CD14-positive monocyte (primary cell): ENCODE data around the gene GTF3C1. TPM values are rescaled to one million over a fixed set of nuclear protein-coding genes. Genes with fewer than 3 reads are reported as not detected.
A peak's percentile ranks its signal among the peaks of the same experiment; 100 is the strongest.

Source experiments
- DNase-seq, 3 donors: peaks; one replicate each; pipeline ENCODE4 v3.0.0-alpha.2; 2011 to 2022
- H2AFZ ChIP-seq: 2 replicates; pipeline ENCODE4 v1.6.0; 2012; ENCODE audit warnings: mild to moderate bottlenecking, low read depth, low read length, inconsistent platforms; ENCODE audit not compliant: insufficient read depth, poor library complexity, severe bottlenecking
- H3K27ac ChIP-seq, 2 donors: 1 replicate in 1 of 2; 2 replicates in 1 of 2; pipeline ENCODE4 v1.5.1; 2012 to 2013; ENCODE audit warnings: low read length in 2 of 2, control low read depth in 1 of 2, inconsistent platforms in 1 of 2, low read depth in 1 of 2, mild to moderate bottlenecking in 1 of 2
- H3K27me3 ChIP-seq, 2 donors: one replicate each; pipeline versions ENCODE4 v1.6.0 to v1.6.1; 2011 to 2013; ENCODE audit warnings: low read length in 2 of 2; ENCODE audit not compliant: control insufficient read depth in 2 of 2, insufficient read depth in 2 of 2
- H3K36me3 ChIP-seq, 2 donors: replicated peaks in 1 of 2; 1 replicate in 1 of 2; 2 replicates in 1 of 2; pipeline versions ENCODE4 v1.5.1 to v1.6.1; 2012 to 2013; ENCODE audit warnings: low read length in 2 of 2, control low read depth in 1 of 2, inconsistent platforms in 1 of 2, mild to moderate bottlenecking in 1 of 2; ENCODE audit not compliant: insufficient read depth in 2 of 2, control insufficient read depth in 1 of 2
- H3K4me1 ChIP-seq, 2 donors: 1 replicate in 1 of 2; 2 replicates in 1 of 2; pipeline versions ENCODE4 v1.5.1 to v1.6.1; 2012 to 2013; ENCODE audit warnings: low read length in 2 of 2, control low read depth in 1 of 2, inconsistent platforms in 1 of 2, mild to moderate bottlenecking in 1 of 2, moderate library complexity in 1 of 2; ENCODE audit not compliant: insufficient read depth in 2 of 2, control insufficient read depth in 1 of 2
- H3K4me2 ChIP-seq: replicated peaks from 2 replicates; pipeline ENCODE3; 2012; ENCODE audit warnings: low read length, moderate library complexity, mild to moderate bottlenecking; ENCODE audit not compliant: poor library complexity, severe bottlenecking; ENCODE audit errors: extremely low read depth
- H3K4me3 ChIP-seq, 3 experiments: fragments of 200-600 bp in 1 of 3; sonication (generic) in 1 of 3; replicated peaks in 1 of 3; 1 replicate in 2 of 3; 2 replicates in 1 of 3; pipeline ENCODE4 v1.5.1; 2011 to 2013; ENCODE audit warnings: low read length in 3 of 3, mild to moderate bottlenecking in 3 of 3, control low read depth in 2 of 3, low read depth in 2 of 3, inconsistent platforms in 1 of 3, moderate library complexity in 1 of 3
- H3K79me2 ChIP-seq: 2 replicates; pipeline ENCODE4 v1.6.0; 2012; ENCODE audit warnings: mild to moderate bottlenecking, control low read depth, inconsistent platforms, low read length, moderate library complexity; ENCODE audit not compliant: insufficient read depth
- H3K9ac ChIP-seq: 2 replicates; pipeline ENCODE4 v1.6.0; 2017; ENCODE audit warnings: low read length, mild to moderate bottlenecking; ENCODE audit not compliant: insufficient read depth, poor library complexity, severe bottlenecking
- H3K9me3 ChIP-seq, 2 donors: replicated peaks in 1 of 2; 1 replicate in 1 of 2; 2 replicates in 1 of 2; pipeline versions ENCODE4 v1.5.1 to v1.6.1; 2012 to 2013; ENCODE audit warnings: low read length in 2 of 2, control low read depth in 1 of 2; ENCODE audit not compliant: control insufficient read depth in 1 of 2, insufficient read depth in 1 of 2
- H4K20me1 ChIP-seq: 2 replicates; pipeline ENCODE4 v1.6.0; 2012; ENCODE audit warnings: mild to moderate bottlenecking, low read length, control low read depth, moderate library complexity; ENCODE audit not compliant: insufficient read depth
- H3K27ac Mint-ChIP-seq, 7 donors: one replicate each; pipeline ENCODE4 v1.8.0; 2020; ENCODE audit warnings: mild to moderate bottlenecking in 7 of 7, mixed read lengths in 7 of 7, moderate library complexity in 6 of 7, inconsistent platforms in 2 of 7
- H3K27me3 Mint-ChIP-seq, 3 donors: one replicate each; pipeline ENCODE4 v1.8.0; 2021 to 2022; ENCODE audit warnings: low read depth in 3 of 3, mild to moderate bottlenecking in 3 of 3, mixed read lengths in 3 of 3, moderate library complexity in 3 of 3, inconsistent platforms in 1 of 3
- H3K36me3 Mint-ChIP-seq, 2 donors: one replicate each; pipeline ENCODE4 v1.8.0; 2020; ENCODE audit warnings: mixed read lengths in 2 of 2, inconsistent platforms in 1 of 2, mild to moderate bottlenecking in 1 of 2
- H3K4me1 Mint-ChIP-seq: one replicate; pipeline ENCODE4 v1.8.0; 2020; ENCODE audit warnings: mild to moderate bottlenecking, mixed read lengths
- H3K4me3 Mint-ChIP-seq, 2 donors: one replicate each; pipeline ENCODE4 v1.8.0; 2020; ENCODE audit warnings: mild to moderate bottlenecking in 2 of 2, mixed read lengths in 2 of 2, moderate library complexity in 1 of 2
- H3K9me3 Mint-ChIP-seq, 7 donors: one replicate each; pipeline ENCODE4 v1.8.0; 2020 to 2022; ENCODE audit warnings: mixed read lengths in 7 of 7, mild to moderate bottlenecking in 6 of 7, moderate library complexity in 6 of 7, inconsistent platforms in 2 of 7
- CTCF ChIP-seq: fragments of 200-600 bp; IDR thresholded peaks from one replicate; pipeline ENCODE4 v1.8.0; 2022; ENCODE audit warnings: antibody characterized with exemption, mild to moderate bottlenecking
- WGBS: methylation state at CpG from one replicate; pipeline ENCODE4 v1.1.5; 2013; ENCODE audit warnings: missing lambda C conversion rate; ENCODE audit not compliant: insufficient coverage; 5-methylcytosine and 5-hydroxymethylcytosine counted together
- intact Hi-C, 2 donors: fragments of 100-400 bp; cut with micrococcal nuclease; formaldehyde crosslinking; loops; one replicate each; pipeline versions ENCODE4 v1.15.0 to v1.15.1; 2023
- polyA plus RNA-seq, 3 donors: library from polyadenylated mRNA; depleted of rRNA in 1 of 3; unstranded in 2 of 3; stranded (reverse) in 1 of 3; fragments of 300-500 nt in 2 of 3; fragments of >200 nt in 1 of 3; fragmentation: Illumina TruSeq in 2 of 3; gene quantifications; 1 replicate in 2 of 3; 2 replicates in 1 of 3; pipeline ENCODE4 v1.2.3, GENCODE V29; 2012 to 2021

GTF3C1 gene
- polyA plus RNA-seq, 3 donors, result 7.0 to 22.0 (median 12.8) TPM

- H3K36me3 Mint-ChIP-seq, result peaks cover 0 to 3% of the 10 kb centered on the region in 2 donors
- H4K20me1 ChIP-seq, result no peaks in the 10 kb centered on the region
- no peaks in the 10 kb centered on the region for H3K79me2 ChIP-seq
- DNase-seq, result peak; percentile 70 to 80 (median 71)
- H3K27ac ChIP-seq, result peak overlapping the region in 1 of 2 donors; percentile 37
- no peak overlapping the region for H2AFZ ChIP-seq
- peak overlapping the region in 1 of 2 donors; percentile 57 for H3K4me3 Mint-ChIP-seq
- H3K36me3 ChIP-seq, result no peaks in the 10 kb centered on the region
- intact Hi-C loops, result loop anchor here in 1 of 2 donors (2.0 kb wide), 1 partner anchor 24 kb away; the partner anchor contains the start of gene IL21R
- peaks cover 23 to 30% of the 10 kb centered on the region in 2 donors for H3K4me1 ChIP-seq
- peaks cover 6 to 29% (median 14%) of the 10 kb centered on the region in 7 donors for H3K9me3 Mint-ChIP-seq
- H3K4me3 ChIP-seq, result no peak overlapping the region
- peaks cover 0 to 15% of the 10 kb centered on the region in 2 donors for H3K9me3 ChIP-seq
- H3K27me3 Mint-ChIP-seq, result peaks cover 15 to 20% (median 17%) of the 10 kb centered on the region in 3 donors
- peaks cover 32% of the 10 kb centered on the region for H3K4me1 Mint-ChIP-seq
- WGBS, result 0% methylated on average over 4 of the region's 7 CpGs
- no peak overlapping the region for H3K9ac ChIP-seq
- peak overlapping the region; percentile 3 to 66 (median 46) for H3K27ac Mint-ChIP-seq
- no peak for TF ChIP-seq CTCF
- H3K4me2 ChIP-seq, result no peak overlapping the region
- peaks cover 0 to 3% of the 10 kb centered on the region in 2 donors for H3K27me3 ChIP-seq
Observed at GRCh38 chr16:27426423-27427408, 123.0 kb downstream of the GTF3C1 start.

DNA sequence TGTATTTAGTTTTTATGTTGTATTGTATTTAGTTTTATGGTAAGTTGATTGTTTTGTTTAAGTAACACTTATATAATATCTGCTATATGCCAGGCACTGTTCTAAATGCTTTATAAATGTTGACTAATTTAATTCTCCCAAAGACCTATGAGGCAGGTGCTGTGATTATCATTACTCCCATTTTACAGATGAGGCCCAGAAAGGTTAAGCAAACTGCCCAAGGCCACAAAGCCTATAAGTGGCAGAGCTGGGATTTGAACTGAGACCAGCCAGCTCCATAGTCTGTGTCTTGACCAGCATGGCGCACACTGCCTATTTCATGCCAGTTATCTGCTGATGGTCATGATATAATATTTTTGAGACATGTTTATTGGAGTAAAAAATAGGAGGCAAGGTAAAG lies 123.8 kb downstream of the GTF3C1 start:
- H3K36me3 Mint-ChIP-seq, result peaks cover 0 to 3% of the 10 kb centered on the region in 2 donors
- Histone ChIP-seq H4K20me1 (no peaks in the 10 kb centered on the region), H3K4me3 (no peak overlapping the region), H3K4me1 (peaks cover 19 to 26% of the 10 kb centered on the region in 2 donors), H3K9ac (no peak overlapping the region), H2AFZ (no peak overlapping the region), H3K4me2 (no peak overlapping the region), H3K9me3 (peaks cover 0 to 22% of the 10 kb centered on the region in 2 donors), H3K27me3 (peaks cover 0 to under 1% of the 10 kb centered on the region in 2 donors), H3K79me2 (no peaks in the 10 kb centered on the region), H3K36me3 (no peaks in the 10 kb centered on the region), H3K27ac (peak overlapping the region in 1 of 2 donors; percentile 37)
- WGBS, result 83% methylated on average over 1 of the region's 1 CpG
- peaks cover 26% of the 10 kb centered on the region for H3K4me1 Mint-ChIP-seq
- peaks cover 7 to 12% (median 9%) of the 10 kb centered on the region in 3 donors for H3K27me3 Mint-ChIP-seq
- intact Hi-C loops, result loop anchor here in 1 of 2 donors (2.0 kb wide), 1 partner anchor 23 kb away; the partner anchor contains the start of gene IL21R
- no peak overlapping the region for H3K4me3 Mint-ChIP-seq
- H3K27ac Mint-ChIP-seq, result peak overlapping the region in 2 of 7 donors; percentile 28 to 51
- no peak for DNase-seq
- H3K9me3 Mint-ChIP-seq, result peaks cover 7 to 34% (median 16%) of the 10 kb centered on the region in 7 donors
- no peak for TF ChIP-seq CTCF
